Measurements from ENCODE around the gene STAG1.
A peak's percentile ranks its signal among the peaks of the same experiment; 100 is the strongest.
"Not testable (repeated sequence)": the region's sequence is repeated elsewhere in the genome, so short reads cannot be mapped to it uniquely, and the experiment has no call there.

STAG1 gene

GRCh38 chr3:136642711-136643110, 109.5 kb downstream of the STAG1 start:
- DNase-seq = no peak

- DNase-seq = no peak
Observed at GRCh38 chr3:136639069-136639468, 113.1 kb downstream of the STAG1 start.

GRCh38 chr3:136637176-136637575, 115.0 kb downstream of the STAG1 start:
- no peak for DNase-seq

GRCh38 chr3:136634821-136635220, 117.4 kb downstream of the STAG1 start:
- DNase-seq = peak; percentile 59

GRCh38 chr3:136632625-136633081, 119.5 kb downstream of the STAG1 start:
- no peak for DNase-seq

- no peak for DNase-seq
Observed at GRCh38 chr3:136631424-136631823, 120.8 kb downstream of the STAG1 start.

GRCh38 chr3:136630915-136631314, 121.3 kb downstream of the STAG1 start:
- peak; percentile 54 for DNase-seq

GRCh38 chr3:136626493-136626892, 125.7 kb downstream of the STAG1 start:
- DNase-seq = no peak

- DNase-seq = no peak
Observed at GRCh38 chr3:136624894-136625815, 127.0 kb downstream of the STAG1 start.

GRCh38 chr3:136624371-136624770, 127.8 kb downstream of the STAG1 start:
- no peak for DNase-seq

GRCh38 chr3:136621628-136622027, 130.6 kb downstream of the STAG1 start:
- DNase-seq = no peak

GRCh38 chr3:136620436-136620835, 131.7 kb downstream of the STAG1 start:
- DNase-seq = no peak

GRCh38 chr3:136617969-136618525, 134.1 kb downstream of the STAG1 start:
- DNase-seq = not testable (repeated sequence)

GRCh38 chr3:136617198-136617597, 135.0 kb downstream of the STAG1 start:
- no peak for DNase-seq

- DNase-seq = no peak
Observed at GRCh38 chr3:136612512-136612911, 139.7 kb downstream of the STAG1 start.

- no peak for DNase-seq
Observed at GRCh38 chr3:136606990-136607389, 145.2 kb downstream of the STAG1 start.

GRCh38 chr3:136606216-136606615, 146.0 kb downstream of the STAG1 start:
- DNase-seq = not testable (repeated sequence)

GRCh38 chr3:136604961-136605360, 147.2 kb downstream of the STAG1 start:
- DNase-seq = no peak

GRCh38 chr3:136602818-136603217, 149.4 kb downstream of the STAG1 start:
- no peak for DNase-seq

- no peak for DNase-seq
Observed at GRCh38 chr3:136595913-136596697, 156.1 kb downstream of the STAG1 start.

- DNase-seq = no peak
Observed at GRCh38 chr3:136586580-136586979, 165.6 kb downstream of the STAG1 start.

GRCh38 chr3:136584728-136585127, 167.4 kb downstream of the STAG1 start:
- no peak for DNase-seq

- DNase-seq = no peak
Observed at GRCh38 chr3:136583823-136584222, 168.4 kb downstream of the STAG1 start.

Data from NCI-H446 treated with DMSO at 0.1 percent for 48 hours (cell line).